SK-N-SH treated with all-trans-retinoic acid at 6 μM for 48 hours (cell line): ENCODE results near the gene DNM2.

Source experiments
- BACH2 ChIP-seq: fragments of 250-450 bp; sonication (Bioruptor Pico); IDR thresholded peaks from 2 replicates; pipeline ENCODE4 v1.9.0; 2021; ENCODE audit warnings: mild to moderate bottlenecking, borderline replicate concordance
- CSDC2 ChIP-seq: fragments of 250-450 bp; sonication (Bioruptor Pico); IDR thresholded peaks from 2 replicates; pipeline ENCODE4 v1.5.0; 2020; ENCODE audit warnings: mild to moderate bottlenecking, moderate library complexity
- CSRNP3 ChIP-seq: fragments of 250-450 bp; sonication (Bioruptor Pico); IDR thresholded peaks from 2 replicates; pipeline ENCODE4 v1.5.1; 2021; ENCODE audit warnings: mild to moderate bottlenecking, moderate library complexity
- ESRRG ChIP-seq: fragments of 250-450 bp; sonication (Bioruptor Pico); IDR thresholded peaks from 2 replicates; pipeline ENCODE4 v1.6.1; 2021; ENCODE audit warnings: mild to moderate bottlenecking
- GLIS3 ChIP-seq: fragments of 250-450 bp; sonication (Bioruptor Pico); IDR thresholded peaks from 2 replicates; pipeline ENCODE4 v1.5.0; 2020; ENCODE audit warnings: mild to moderate bottlenecking, moderate library complexity
- PATZ1 ChIP-seq: fragments of 250-450 bp; sonication (Bioruptor Pico); IDR thresholded peaks from 2 replicates; pipeline ENCODE4 v1.8.0; 2020; ENCODE audit warnings: mild to moderate bottlenecking, moderate library complexity, borderline replicate concordance
- POU6F1 ChIP-seq: fragments of 250-450 bp; sonication (Bioruptor Pico); IDR thresholded peaks from 2 replicates; pipeline ENCODE4 v1.8.0; 2021; ENCODE audit warnings: low read depth, mild to moderate bottlenecking, moderate library complexity, borderline replicate concordance
- PPARA ChIP-seq: fragments of 250-450 bp; sonication (Bioruptor Pico); IDR thresholded peaks from 2 replicates; pipeline ENCODE4 v1.5.0; 2020; ENCODE audit warnings: mild to moderate bottlenecking, borderline replicate concordance
- TCF4 ChIP-seq: fragments of 250-450 bp; sonication (Bioruptor Pico); IDR thresholded peaks from 2 replicates; pipeline ENCODE4 v1.8.0; 2021; ENCODE audit warnings: mild to moderate bottlenecking, moderate library complexity, borderline replicate concordance
- ZC3H10 ChIP-seq: fragments of 250-450 bp; sonication (Bioruptor Pico); IDR thresholded peaks from 2 replicates; pipeline ENCODE4 v1.5.1; 2021; ENCODE audit warnings: mild to moderate bottlenecking, moderate library complexity
- ZFP30 ChIP-seq: fragments of 450-650 bp; formaldehyde crosslinking; IDR thresholded peaks from 2 replicates; pipeline ENCODE4 v1.5.0; 2022; ENCODE audit warnings: mild to moderate bottlenecking, moderate library complexity

- no peak for TF ChIP-seq ZFP30 (CRISPR knock-in tag)
- TF ChIP-seq CSRNP3 (CRISPR knock-in tag) = no peak
- TF ChIP-seq GLIS3 = no peak
- TF ChIP-seq PPARA (CRISPR knock-in tag) = no peak
- no peak for TF ChIP-seq PATZ1
- no peak for TF ChIP-seq ZC3H10
- no peak for TF ChIP-seq BACH2 (CRISPR knock-in tag)
- TF ChIP-seq CSDC2 (CRISPR knock-in tag) = no peak
- TF ChIP-seq TCF4 = peak; percentile 27; the same call in 1 of the 2 replicates
- TF ChIP-seq ESRRG (CRISPR knock-in tag) = no peak
- no peak for TF ChIP-seq POU6F1
These were observed 31.1 kb downstream of the DNM2 start for GRCh38 chr19:10748927-10749434.
